Thyroid gland (tissue), 4 donors: Measurements from ENCODE around the gene NACC1. TPM values are rescaled to one million over a fixed set of nuclear protein-coding genes. Genes with fewer than 3 reads are reported as not detected.
"Not testable (repeated sequence)": the region's sequence is repeated elsewhere in the genome, so short reads cannot be mapped to it uniquely, and the experiment has no call there.

Source experiments
- DNase-seq, 2 donors: peaks; one replicate each; pipeline ENCODE4 v3.0.0-alpha.2; 2019
- H3K27ac ChIP-seq, 3 donors: fragments of 200-600 bp; sonication (generic); 1 replicate in 2 of 3; 2 replicates in 1 of 3; pipeline ENCODE4 v1.5.1; 2016 to 2019; ENCODE audit warnings: mild to moderate bottlenecking in 1 of 3, moderate library complexity in 1 of 3
- H3K27me3 ChIP-seq: fragments of 200-600 bp; sonication (generic); one replicate; pipeline ENCODE4 v1.5.1; 2019
- H3K36me3 ChIP-seq, 2 donors: fragments of 200-600 bp; sonication (generic); one replicate each; pipeline ENCODE4 v1.5.1; 2016 to 2019
- H3K4me1 ChIP-seq, 2 donors: fragments of 200-600 bp; sonication (generic); one replicate each; pipeline ENCODE4 v1.5.1; 2017 to 2019
- H3K4me3 ChIP-seq, 3 donors: fragments of 200-600 bp; sonication (generic); replicated peaks in 1 of 3; 1 replicate in 2 of 3; 2 replicates in 1 of 3; pipeline ENCODE4 v1.5.1; 2016; ENCODE audit warnings: mild to moderate bottlenecking in 1 of 3
- H3K9me3 ChIP-seq: fragments of 200-600 bp; sonication (generic); one replicate; pipeline ENCODE4 v1.5.1; 2017
- CTCF ChIP-seq, 6 experiments: fragments of 200-600 bp in 3 of 6; fragments of 450-650 bp in 3 of 6; sonication (generic) in 3 of 6; IDR thresholded peaks; one replicate each; pipeline ENCODE4 v1.5.1; 2016 to 2019; ENCODE audit warnings: antibody characterized with exemption in 6 of 6, mild to moderate bottlenecking in 2 of 6, inconsistent platforms in 1 of 6, moderate library complexity in 1 of 6
- POLR2A ChIP-seq, 2 donors: fragments of 450-650 bp; IDR thresholded peaks; one replicate each; pipeline ENCODE4 v1.6.1; 2017; ENCODE audit warnings: antibody characterized with exemption in 2 of 2, mild to moderate bottlenecking in 2 of 2, moderate library complexity in 1 of 2
- WGBS, 2 donors: methylation state at CpG; one replicate each; pipeline ENCODE4 v1.1.5; 2017; 5-methylcytosine and 5-hydroxymethylcytosine counted together
- intact Hi-C: fragments of 100-400 bp; cut with DNase I; formaldehyde crosslinking; loops from one replicate; pipeline ENCODE4 v1.15.1; 2023
- total RNA-seq, 4 donors: library from RNA; depleted of rRNA; stranded (reverse); fragments of >200 nt; gene quantifications; one replicate each; pipeline ENCODE4 v1.2.3, GENCODE V29; 2016

NACC1 gene
- total RNA-seq, 4 donors from 2014 or later, result 16.9 to 67.7 (median 43.0) TPM

GRCh38 chr19:13163609-13164342, 45.7 kb downstream of the NACC1 start:
- Histone ChIP-seq H3K27me3 (no peaks in the 10 kb centered on the region), H3K4me3 (peak overlapping the region in 1 of 3 donors; percentile 35), H3K9me3 (no peaks in the 10 kb centered on the region), H3K36me3 (no peaks in the 10 kb centered on the region), H3K4me1 (peaks cover 43 to 62% of the 10 kb centered on the region in 2 donors), H3K27ac (peak overlapping the region; percentile 89 to 97 (median 93))
- DNase-seq, result peak; percentile 87
- WGBS, 2 donors, result 10 to 20% methylated on average over 8 to 20 of the region's 20 CpGs
- TF ChIP-seq CTCF (IDR thresholded peaks at IDR 0.05) (no peak), POLR2A (IDR thresholded peaks at IDR 0.05) (peak in 1 of 2 donors; percentile 57)
- intact Hi-C loops, result no loop called here

DNA sequence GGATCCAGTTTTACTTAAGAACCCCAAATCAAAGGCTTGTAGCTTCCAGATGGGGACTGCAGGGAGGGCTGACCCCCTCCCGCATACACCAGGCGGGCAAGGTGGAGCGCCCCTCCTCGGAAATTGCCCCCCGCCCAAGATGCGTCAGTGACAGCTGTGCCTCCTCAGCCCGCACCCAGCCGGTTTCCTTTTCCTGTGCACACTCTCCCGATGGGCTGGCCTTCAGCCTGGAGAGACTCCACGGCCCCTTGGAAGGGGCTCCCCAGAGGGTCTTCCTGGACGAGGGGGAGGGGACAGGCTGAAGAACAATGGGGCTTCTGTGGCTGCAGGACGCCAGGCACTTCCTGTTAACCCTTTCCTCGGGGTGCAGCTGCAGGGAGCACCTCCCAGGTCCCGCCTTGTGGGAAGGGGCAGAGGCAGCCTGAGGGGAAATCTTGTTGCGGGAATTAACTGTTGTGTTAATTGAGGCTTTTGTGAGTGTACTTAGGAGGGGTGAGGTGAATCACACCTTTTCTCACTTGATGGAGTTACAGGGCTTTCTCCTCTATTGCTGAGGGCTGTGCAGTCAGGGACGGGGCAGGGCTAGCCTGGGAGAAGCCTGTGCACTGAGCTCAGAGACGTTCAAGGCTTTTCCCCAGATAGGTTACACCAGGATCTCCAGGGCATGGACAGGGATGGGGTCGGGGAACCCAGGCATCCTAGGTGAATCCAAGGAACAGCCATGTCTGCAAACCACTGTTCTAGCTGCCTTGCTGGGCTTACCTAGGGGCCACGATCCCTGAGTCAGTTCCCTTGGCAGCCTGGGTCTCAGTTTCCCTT, 46.5 kb downstream of the NACC1 start:
- no peak for TF ChIP-seq POLR2A (IDR thresholded peaks at IDR 0.05)
- no peak for TF ChIP-seq CTCF (IDR thresholded peaks at IDR 0.05)
- Histone ChIP-seq H3K4me3 (peak overlapping the region in 1 of 3 donors; percentile 35), H3K27ac (peak overlapping the region; percentile 89 to 97 (median 93)), H3K27me3 (no peaks in the 10 kb centered on the region), H3K36me3 (no peaks in the 10 kb centered on the region), H3K9me3 (no peaks in the 10 kb centered on the region), H3K4me1 (peaks cover 43 to 66% of the 10 kb centered on the region in 2 donors)
- intact Hi-C loops, result no loop called here
- 24 to 28% methylated on average over 17 to 19 of the region's 19 CpGs for WGBS, 2 donors
- DNase-seq, result peak; percentile 35 to 48

DNA sequence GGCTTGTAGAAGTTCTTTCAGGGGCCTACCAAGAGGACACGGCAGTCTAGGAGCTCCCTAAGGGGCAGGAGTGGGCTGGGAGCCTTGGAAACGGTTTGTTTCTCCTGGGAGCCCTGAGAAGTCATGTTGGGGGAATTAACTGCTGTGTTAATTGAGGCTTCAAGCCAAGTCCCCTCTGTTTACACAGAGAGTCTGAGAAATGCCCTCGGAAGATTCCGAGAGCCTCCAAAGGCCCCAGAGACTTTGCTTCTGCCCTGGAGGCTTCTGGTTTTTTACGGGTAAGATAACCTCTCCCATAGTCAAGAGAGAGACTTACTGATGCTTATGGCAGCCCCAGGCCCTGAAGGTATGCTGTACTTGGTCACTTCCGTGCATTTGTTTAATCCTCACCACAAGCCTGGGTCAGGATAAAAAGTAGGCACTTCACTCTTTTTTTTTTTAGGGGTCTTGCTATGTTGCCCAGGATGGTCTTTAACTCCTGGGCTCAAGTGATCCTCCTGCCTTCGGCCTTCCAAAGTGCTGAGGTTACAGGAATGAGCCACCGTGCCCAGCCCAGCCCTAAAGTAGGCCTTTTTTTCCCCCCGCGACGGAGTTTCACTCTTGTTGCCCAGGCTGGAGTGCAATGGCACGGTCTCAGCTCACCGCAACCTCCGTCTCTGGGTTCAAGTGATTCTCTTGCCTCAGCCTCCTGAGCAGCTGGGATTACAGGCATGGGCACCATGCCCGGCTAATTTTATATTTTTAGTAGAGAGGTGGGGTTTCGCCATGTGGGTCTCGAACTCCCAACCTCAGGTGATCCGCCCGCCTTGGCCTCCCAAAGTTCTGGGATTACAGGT, 47.3 kb downstream of the NACC1 start:
- intact Hi-C loops, result no loop called here
- WGBS, 2 donors, result 75 to 79% methylated on average over 18 to 19 of the region's 19 CpGs
- DNase-seq, result no peak
- Histone ChIP-seq H3K4me1 (peaks cover 43 to 74% of the 10 kb centered on the region in 2 donors), H3K9me3 (no peaks in the 10 kb centered on the region), H3K27ac (peak overlapping the region; percentile 89 to 97 (median 93)), H3K4me3 (no peak overlapping the region), H3K27me3 (no peaks in the 10 kb centered on the region), H3K36me3 (no peaks in the 10 kb centered on the region)
- TF ChIP-seq CTCF (IDR thresholded peaks at IDR 0.05) (no peak), POLR2A (IDR thresholded peaks at IDR 0.05) (no peak)

- WGBS, 2 donors, result 89 to 100% methylated on average over 3 of the region's 3 CpGs
- intact Hi-C loops, H3K9me3 ChIP-seq, H3K27me3 ChIP-seq, H3K36me3 ChIP-seq, DNase-seq, H3K4me3 ChIP-seq: not testable (repeated sequence)
- peak overlapping the region in 1 of 3 donors; percentile 97 for H3K27ac ChIP-seq
- H3K4me1 ChIP-seq, result peaks cover 43 to 74% of the 10 kb centered on the region in 2 donors
Measured at GRCh38 chr19:13166151-13166550, 48.1 kb downstream of the NACC1 start.

DNA sequence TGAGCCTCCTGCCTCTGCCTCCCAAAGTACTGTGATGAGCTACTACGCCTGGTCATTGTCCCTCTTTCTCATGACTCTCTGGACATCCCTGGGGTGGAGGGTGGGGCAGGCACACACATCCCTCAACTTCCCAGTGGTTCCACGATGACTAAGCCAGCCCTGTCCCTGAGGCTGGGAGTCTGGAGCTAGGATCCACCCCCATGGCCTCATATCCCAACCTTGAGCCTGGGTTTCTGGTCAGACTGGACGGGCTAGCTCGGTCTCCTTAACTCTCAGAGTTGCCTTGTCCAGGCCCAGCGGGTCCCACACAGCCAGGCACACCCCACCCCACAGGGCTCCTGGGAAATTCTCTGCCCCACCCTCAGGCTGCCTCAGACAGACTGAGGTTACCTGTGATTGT, 51.7 kb downstream of the NACC1 start:
- 75 to 80% methylated on average over 2 to 5 of the region's 5 CpGs for WGBS, 2 donors
- intact Hi-C loops, result no loop called here
- H3K4me3 ChIP-seq, result no peak overlapping the region
- no peaks in the 10 kb centered on the region for H3K9me3 ChIP-seq
- no peak for DNase-seq
- peaks cover 36 to 70% of the 10 kb centered on the region in 2 donors for H3K4me1 ChIP-seq
- H3K27me3 ChIP-seq, result no peaks in the 10 kb centered on the region
- H3K36me3 ChIP-seq, result no peaks in the 10 kb centered on the region
- TF ChIP-seq CTCF (IDR thresholded peaks at IDR 0.05) (no peak), POLR2A (IDR thresholded peaks at IDR 0.05) (no peak)
- H3K27ac ChIP-seq, result peak overlapping the region in 2 of 3 donors; percentile 1 to 49
